MM.1S (cell line): ENCODE results near the gene F2RL3.

Experiments used
- CTCF ChIP-seq: fragments of 300-600 bp; sonication (generic); IDR thresholded peaks from 2 replicates; pipeline ENCODE4 v1.5.1; 2016; ENCODE audit warnings: antibody characterized with exemption, low read length, mixed read lengths
- EZH2 ChIP-seq: fragments of 300-600 bp; sonication (generic); optimal IDR thresholded peaks from 2 replicates; pipeline ENCODE3; 2017; ENCODE audit warnings: low read depth, mild to moderate bottlenecking, antibody characterized with exemption, low read length, mixed read lengths

GRCh38 chr19:16896146-16897028, 7.6 kb downstream of the F2RL3 start:
- TF ChIP-seq EZH2 (no peak), CTCF (no peak)
